ENCODE data around the gene MRPL22. TPM values are rescaled to one million over a fixed set of nuclear protein-coding genes. Genes with fewer than 3 reads are reported as not detected.

Gene MRPL22
- total RNA-seq, 1 experiment from 2014 or later, result 68.3 TPM

GRCh38 chr5:154917757-154918156, 23.1 kb upstream of the MRPL22 start (continued):
- TF ChIP-seq YY1 (IDR thresholded peaks at IDR 0.05; ENCODE audit: extremely low read depth, insufficient replicate concordance, low read depth, low read length), result no peak
- TF ChIP-seq EZH2phosphoT487 (IDR thresholded peaks at IDR 0.05; ENCODE audit: borderline replicate concordance), result no peak
- no peak for TF ChIP-seq POLR2AphosphoS5 (IDR thresholded peaks at IDR 0.05; ENCODE audit: low read depth, low read length)
- TF ChIP-seq SRF (IDR thresholded peaks at IDR 0.05; ENCODE audit: low read depth), result no peak
- TF ChIP-seq FOSL1 (IDR thresholded peaks at IDR 0.05; ENCODE audit: low read depth), result no peak
- TF ChIP-seq, protein P1, sequence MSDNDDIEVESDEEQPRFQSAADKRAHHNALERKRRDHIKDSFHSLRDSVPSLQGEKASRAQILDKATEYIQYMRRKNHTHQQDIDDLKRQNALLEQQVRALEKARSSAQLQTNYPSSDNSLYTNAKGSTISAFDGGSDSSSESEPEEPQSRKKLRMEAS (IDR thresholded peaks at IDR 0.05), result no peak
- no peak for TF ChIP-seq POLR2A (IDR thresholded peaks at IDR 0.05; ENCODE audit: borderline replicate concordance, extremely low read depth, insufficient read depth, insufficient read length)
- no peak for TF ChIP-seq CEBPB (IDR thresholded peaks at IDR 0.05; ENCODE audit: low read depth)
- TF ChIP-seq ATF3 (IDR thresholded peaks at IDR 0.05), result no peak
- no peak for TF ChIP-seq TCF7L2 (IDR thresholded peaks at IDR 0.05; ENCODE audit: borderline replicate concordance, extremely low read depth, insufficient read depth, insufficient read length)
- TF ChIP-seq ZBTB33 (IDR thresholded peaks at IDR 0.05; ENCODE audit: extremely low read depth, insufficient replicate concordance, low read length), result no peak
- TF ChIP-seq SIN3A (IDR thresholded peaks at IDR 0.05; ENCODE audit: low read depth), result no peak
